Calu3 (cell line): ENCODE data around the gene RPL38. TPM values are rescaled to one million over a fixed set of nuclear protein-coding genes. Genes with fewer than 3 reads are reported as not detected.

Experiments
- BruUV-seq: library from RNA; stranded (reverse); fragments of 400-500 nt; replicated peaks from 2 replicates; lab custom pipeline; 2021; lab: Mats Ljungman, UMichigan
- CTCF ChIA-PET: fragments of 300-600 bp; sonication (Branson Sonifier 250); formaldehyde crosslinking; loops from one replicate; lab custom pipeline; 2022; ENCODE audit warnings: antibody characterized with exemption; lab: Charles Lee
- DNase-seq: peaks from one replicate; pipeline ENCODE4 v3.0.0; 2022
- H3K27ac Mint-ChIP-seq: one replicate; pipeline ENCODE4 v1.8.0; 2022; ENCODE audit warnings: mixed read lengths; ENCODE audit not compliant: unreplicated experiment
- H3K27me3 Mint-ChIP-seq: one replicate; pipeline ENCODE4 v1.8.0; 2022; ENCODE audit warnings: mixed read lengths; ENCODE audit not compliant: unreplicated experiment
- H3K36me3 Mint-ChIP-seq: one replicate; pipeline ENCODE4 v1.8.0; 2022; ENCODE audit warnings: mild to moderate bottlenecking, moderate library complexity, mixed read lengths; ENCODE audit not compliant: insufficient read depth, unreplicated experiment
- H3K4me1 Mint-ChIP-seq: one replicate; pipeline ENCODE4 v1.8.0; 2022; ENCODE audit warnings: mild to moderate bottlenecking, low read depth, mixed read lengths; ENCODE audit not compliant: unreplicated experiment
- H3K4me3 Mint-ChIP-seq: one replicate; pipeline ENCODE4 v1.8.0; 2022; ENCODE audit warnings: mild to moderate bottlenecking, low read depth, moderate library complexity, mixed read lengths; ENCODE audit not compliant: unreplicated experiment
- H3K9me3 Mint-ChIP-seq: one replicate; pipeline ENCODE4 v1.8.0; 2022; ENCODE audit warnings: low read depth, mixed read lengths; ENCODE audit not compliant: unreplicated experiment
- intact Hi-C: fragments of 100-400 bp; cut with micrococcal nuclease; formaldehyde crosslinking; loops from one replicate; pipeline ENCODE4 v1.10.0; 2022; ENCODE audit not compliant: unreplicated experiment
- total RNA-seq: library from RNA; stranded (reverse); gene quantifications from 2 replicates; pipeline ENCODE4 v1.2.3, GENCODE V29; 2022
- TF ChIP-seq, protein P1 (sequence below): fragments of 200-600 bp; IDR thresholded peaks from one replicate; pipeline ENCODE4 v1.8.0; 2022; ENCODE audit warnings: antibody characterized with exemption; ENCODE audit not compliant: unreplicated experiment

The RPL38 gene
- total RNA-seq, 1 experiment from 2014 or later: 725 TPM

DNA sequence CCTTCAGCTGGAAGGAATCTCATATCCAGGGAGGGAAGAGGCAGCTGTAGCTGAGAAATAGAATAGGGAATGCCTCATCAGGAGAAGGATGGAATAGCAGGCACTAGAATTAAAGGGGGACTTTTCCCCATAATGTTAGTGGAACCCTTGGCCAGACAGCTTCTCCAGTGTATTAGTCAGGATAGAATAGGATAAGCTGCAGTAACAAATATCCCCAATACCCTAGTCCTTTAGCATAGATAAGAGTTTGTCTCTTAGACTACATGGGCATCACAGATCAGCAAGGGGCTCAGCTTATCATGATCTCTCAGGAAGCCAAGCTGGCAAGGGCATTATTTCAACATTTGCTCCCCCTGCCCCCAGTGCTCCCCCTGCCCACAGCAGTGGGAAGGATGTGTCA lies 44.7 kb upstream of the RPL38 start:
- H3K36me3 Mint-ChIP-seq: peaks cover 6% of the 10 kb centered on the region
- no peaks in the 10 kb centered on the region for H3K4me1 Mint-ChIP-seq
- intact Hi-C loops: no loop called here
- TF ChIP-seq, protein P1, sequence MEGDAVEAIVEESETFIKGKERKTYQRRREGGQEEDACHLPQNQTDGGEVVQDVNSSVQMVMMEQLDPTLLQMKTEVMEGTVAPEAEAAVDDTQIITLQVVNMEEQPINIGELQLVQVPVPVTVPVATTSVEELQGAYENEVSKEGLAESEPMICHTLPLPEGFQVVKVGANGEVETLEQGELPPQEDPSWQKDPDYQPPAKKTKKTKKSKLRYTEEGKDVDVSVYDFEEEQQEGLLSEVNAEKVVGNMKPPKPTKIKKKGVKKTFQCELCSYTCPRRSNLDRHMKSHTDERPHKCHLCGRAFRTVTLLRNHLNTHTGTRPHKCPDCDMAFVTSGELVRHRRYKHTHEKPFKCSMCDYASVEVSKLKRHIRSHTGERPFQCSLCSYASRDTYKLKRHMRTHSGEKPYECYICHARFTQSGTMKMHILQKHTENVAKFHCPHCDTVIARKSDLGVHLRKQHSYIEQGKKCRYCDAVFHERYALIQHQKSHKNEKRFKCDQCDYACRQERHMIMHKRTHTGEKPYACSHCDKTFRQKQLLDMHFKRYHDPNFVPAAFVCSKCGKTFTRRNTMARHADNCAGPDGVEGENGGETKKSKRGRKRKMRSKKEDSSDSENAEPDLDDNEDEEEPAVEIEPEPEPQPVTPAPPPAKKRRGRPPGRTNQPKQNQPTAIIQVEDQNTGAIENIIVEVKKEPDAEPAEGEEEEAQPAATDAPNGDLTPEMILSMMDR: no peak
- CTCF ChIA-PET: no interaction called here
- no TSS peak for BruUV-seq
- no peaks in the 10 kb centered on the region for H3K9me3 Mint-ChIP-seq
- H3K27ac Mint-ChIP-seq: no peak overlapping the region
- peaks cover 71% of the 10 kb centered on the region for H3K27me3 Mint-ChIP-seq
- DNase-seq: no peak
- H3K4me3 Mint-ChIP-seq: no peak overlapping the region

DNA sequence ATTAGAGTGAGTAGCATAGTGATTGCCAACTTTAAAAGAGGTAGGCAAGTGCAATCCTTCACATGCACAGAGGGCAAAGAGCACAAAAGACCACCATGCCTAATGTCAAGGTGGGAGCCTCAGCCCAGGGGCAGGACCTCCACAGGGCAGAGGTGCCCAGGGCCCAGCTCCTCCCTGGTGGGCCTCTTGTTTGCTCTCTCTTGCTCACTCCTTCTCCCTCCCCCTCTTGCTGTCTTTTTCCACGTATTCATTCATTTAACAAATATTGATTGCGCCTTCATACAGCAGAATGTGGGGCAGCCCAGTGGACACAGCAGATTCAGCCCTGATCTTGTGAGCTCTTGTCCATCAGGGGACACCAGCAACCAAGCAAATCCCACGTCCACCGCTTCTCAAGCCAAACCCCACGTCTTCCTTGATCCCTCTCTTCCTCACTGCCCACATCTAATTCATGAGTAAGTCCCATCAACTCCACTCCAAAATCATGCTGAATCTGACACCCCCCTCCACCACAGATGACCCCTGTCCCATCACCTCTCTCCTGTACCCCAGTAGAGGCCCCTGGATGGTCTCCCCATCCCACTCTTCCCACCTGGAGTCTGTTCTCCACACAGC lies 44.1 kb upstream of the RPL38 start:
- CTCF ChIA-PET: no interaction called here
- no peak overlapping the region for H3K4me3 Mint-ChIP-seq
- no peak overlapping the region for H3K27ac Mint-ChIP-seq
- intact Hi-C loops: no loop called here
- TF ChIP-seq, protein P1: no peak
- no peaks in the 10 kb centered on the region for H3K9me3 Mint-ChIP-seq
- H3K27me3 Mint-ChIP-seq: peaks cover 71% of the 10 kb centered on the region
- no peak for DNase-seq
- BruUV-seq: no TSS peak
- H3K4me1 Mint-ChIP-seq: no peaks in the 10 kb centered on the region
- peaks cover 6% of the 10 kb centered on the region for H3K36me3 Mint-ChIP-seq

DNA sequence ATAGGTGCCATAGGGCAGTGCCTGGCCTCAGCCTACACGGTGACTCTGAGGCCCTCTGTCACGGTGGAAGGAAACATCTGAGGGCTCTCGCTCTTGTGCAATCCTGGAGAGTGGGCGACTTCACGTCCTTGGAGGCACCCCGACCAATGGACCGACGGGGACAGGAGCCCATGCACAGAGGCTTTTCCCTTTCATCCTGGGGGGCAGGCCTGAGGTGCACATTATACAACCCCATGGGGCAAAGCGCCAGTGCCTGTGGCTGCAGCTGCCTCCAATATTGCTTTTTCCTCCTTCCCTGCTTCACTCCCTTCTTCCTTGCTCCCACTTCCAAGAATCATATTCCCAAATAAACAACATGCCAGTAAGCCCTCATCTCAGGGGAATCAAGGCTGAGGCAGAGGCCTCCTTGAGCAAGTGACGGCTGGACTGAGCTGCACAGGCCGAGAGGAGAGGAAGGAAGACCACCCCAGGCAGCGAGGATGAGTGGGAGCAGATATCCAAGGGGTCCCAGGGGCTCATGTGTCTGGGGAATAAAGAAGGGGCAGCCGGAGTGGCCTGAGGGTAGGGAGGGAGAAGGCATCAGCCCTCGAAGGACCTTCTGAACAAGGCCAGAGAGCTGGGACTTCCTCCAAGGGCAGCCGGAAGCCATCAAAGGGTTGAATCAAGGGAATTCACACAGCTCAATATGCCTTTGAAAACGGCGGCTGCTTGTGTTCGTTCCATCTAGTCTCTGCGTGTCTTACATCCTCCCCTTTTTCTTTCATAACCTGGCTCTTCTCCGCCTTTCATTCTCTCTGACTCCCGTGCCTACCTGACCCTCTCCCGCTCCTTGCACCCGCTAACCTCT lies 42.6 kb upstream of the RPL38 start:
- Mint-ChIP-seq H3K27ac (no peak overlapping the region), H3K4me1 (no peaks in the 10 kb centered on the region), H3K9me3 (no peaks in the 10 kb centered on the region), H3K4me3 (no peak overlapping the region), H3K27me3 (peaks cover 63% of the 10 kb centered on the region), H3K36me3 (peaks cover under 1% of the 10 kb centered on the region)
- TF ChIP-seq, protein P1: no peak
- DNase-seq: no peak
- CTCF ChIA-PET: no interaction called here
- BruUV-seq: no TSS peak
- intact Hi-C loops: no loop called here

DNA sequence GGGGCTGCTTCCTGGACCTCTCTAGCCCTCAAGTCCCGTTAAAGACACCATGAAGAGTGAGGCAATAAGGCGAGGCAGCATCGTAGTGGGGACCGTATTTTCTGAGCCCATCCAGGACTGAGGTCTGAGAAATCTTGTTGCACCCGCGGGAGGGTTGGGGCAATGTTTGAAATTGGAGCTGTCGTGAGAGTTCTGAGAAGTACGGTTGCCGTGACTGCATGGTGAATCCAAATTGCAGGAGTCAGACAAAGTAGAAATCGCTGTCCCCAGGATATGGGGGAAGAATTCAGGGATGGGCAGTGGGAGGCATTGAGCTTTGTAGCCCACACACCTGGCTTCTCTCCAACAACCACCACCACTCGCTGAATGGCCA lies 42.0 kb upstream of the RPL38 start:
- Mint-ChIP-seq H3K4me1 (no peaks in the 10 kb centered on the region), H3K27me3 (peaks cover 63% of the 10 kb centered on the region), H3K4me3 (no peak overlapping the region), H3K27ac (no peak overlapping the region), H3K9me3 (no peaks in the 10 kb centered on the region), H3K36me3 (no peaks in the 10 kb centered on the region)
- no peak for DNase-seq
- CTCF ChIA-PET: no interaction called here
- intact Hi-C loops: no loop called here
- BruUV-seq: no TSS peak
- TF ChIP-seq, protein P1: no peak
